ENCODE data around the gene RHBDL2. TPM values are rescaled to one million over a fixed set of nuclear protein-coding genes. Genes with fewer than 3 reads are reported as not detected.

The RHBDL2 gene
- total RNA-seq, 1 experiment from 2014 or later = 0.30 TPM

- no peak for TF ChIP-seq CTCF (IDR thresholded peaks at IDR 0.05; ENCODE audit: unreplicated experiment)
- Mint-ChIP-seq H3K27me3 (ENCODE audit: insufficient read depth, unreplicated experiment) (no peaks in the 10 kb centered on the region), H3K36me3 (ENCODE audit: insufficient read depth, unreplicated experiment) (no peaks in the 10 kb centered on the region), H3K4me1 (ENCODE audit: insufficient read depth, unreplicated experiment) (no peaks in the 10 kb centered on the region), H3K4me3 (ENCODE audit: unreplicated experiment) (no peak overlapping the region), H3K9me3 (ENCODE audit: unreplicated experiment) (no peaks in the 10 kb centered on the region), H3K27ac (ENCODE audit: low read depth, unreplicated experiment) (no peak overlapping the region)
- POLR2A ChIA-PET = no interaction called here
- CTCF ChIA-PET = no interaction called here
- intact Hi-C loops (cut with micrococcal nuclease) = no loop called here
- BruUV-seq (replicated peaks) = no TSS peak
- no peak for DNase-seq (ENCODE audit: unreplicated experiment)
These were observed 12.2 kb downstream of the RHBDL2 start for GRCh38 chr1:38929476-38929875.

GRCh38 chr1:38929054-38929453, 12.6 kb downstream of the RHBDL2 start:
- no peaks in the 10 kb centered on the region for H3K4me1 Mint-ChIP-seq (ENCODE audit: insufficient read depth, unreplicated experiment)
- TF ChIP-seq CTCF (IDR thresholded peaks at IDR 0.05; ENCODE audit: unreplicated experiment) = no peak
- no TSS peak for BruUV-seq (replicated peaks)
- no peak for DNase-seq (ENCODE audit: unreplicated experiment)
- intact Hi-C loops (cut with micrococcal nuclease) = no loop called here
- POLR2A ChIA-PET = interaction anchor here (0.7 kb wide), 1 partner anchor 190 kb away, joined by 3 read pairs; no protein-coding TSS in a partner anchor
- H3K9me3 Mint-ChIP-seq (ENCODE audit: unreplicated experiment) = no peaks in the 10 kb centered on the region
- H3K4me3 Mint-ChIP-seq (ENCODE audit: unreplicated experiment) = no peak overlapping the region
- no peaks in the 10 kb centered on the region for H3K27me3 Mint-ChIP-seq (ENCODE audit: insufficient read depth, unreplicated experiment)
- no peaks in the 10 kb centered on the region for H3K36me3 Mint-ChIP-seq (ENCODE audit: insufficient read depth, unreplicated experiment)
- no peak overlapping the region for H3K27ac Mint-ChIP-seq (ENCODE audit: low read depth, unreplicated experiment)
- CTCF ChIA-PET = interaction anchor here (0.6 kb wide), 1 partner anchor 169 kb away, joined by 3 read pairs; no protein-coding TSS in a partner anchor

GRCh38 chr1:38926091-38926490, 15.5 kb downstream of the RHBDL2 start:
- BruUV-seq (replicated peaks) = no TSS peak
- Mint-ChIP-seq H3K27ac (ENCODE audit: low read depth, unreplicated experiment) (no peak overlapping the region), H3K36me3 (ENCODE audit: insufficient read depth, unreplicated experiment) (no peaks in the 10 kb centered on the region), H3K9me3 (ENCODE audit: unreplicated experiment) (no peaks in the 10 kb centered on the region), H3K4me1 (ENCODE audit: insufficient read depth, unreplicated experiment) (no peaks in the 10 kb centered on the region), H3K4me3 (ENCODE audit: unreplicated experiment) (no peak overlapping the region), H3K27me3 (ENCODE audit: insufficient read depth, unreplicated experiment) (no peaks in the 10 kb centered on the region)
- TF ChIP-seq CTCF (IDR thresholded peaks at IDR 0.05; ENCODE audit: unreplicated experiment) = no peak
- POLR2A ChIA-PET = no interaction called here
- intact Hi-C loops (cut with micrococcal nuclease) = no loop called here
- CTCF ChIA-PET = interaction anchor here (0.6 kb wide), 1 partner anchor 45 kb away, joined by 3 read pairs; the partner anchor contains the start of gene GJA9
- no peak for DNase-seq (ENCODE audit: unreplicated experiment)

- H3K27me3 Mint-ChIP-seq (ENCODE audit: insufficient read depth, unreplicated experiment) = no peaks in the 10 kb centered on the region
- DNase-seq (ENCODE audit: unreplicated experiment) = no peak
- H3K36me3 Mint-ChIP-seq (ENCODE audit: insufficient read depth, unreplicated experiment) = no peaks in the 10 kb centered on the region
- intact Hi-C loops (cut with micrococcal nuclease) = no loop called here
- no peak overlapping the region for H3K27ac Mint-ChIP-seq (ENCODE audit: low read depth, unreplicated experiment)
- POLR2A ChIA-PET = no interaction called here
- CTCF ChIA-PET = interaction anchor here (0.5 to 0.6 kb wide), 2 partner anchors 44 to 962 kb away, joined by 3 to 4 read pairs; partner anchors contain the start of gene GJA9
- BruUV-seq (replicated peaks) = no TSS peak
- H3K9me3 Mint-ChIP-seq (ENCODE audit: unreplicated experiment) = no peaks in the 10 kb centered on the region
- no peak for TF ChIP-seq CTCF (IDR thresholded peaks at IDR 0.05; ENCODE audit: unreplicated experiment)
- H3K4me1 Mint-ChIP-seq (ENCODE audit: insufficient read depth, unreplicated experiment) = no peaks in the 10 kb centered on the region
- no peak overlapping the region for H3K4me3 Mint-ChIP-seq (ENCODE audit: unreplicated experiment)
These were observed 16.2 kb downstream of the RHBDL2 start for GRCh38 chr1:38925391-38925790.
